H1 (cell line): ENCODE measurements around the gene WNT3A. TPM values are rescaled to one million over a fixed set of nuclear protein-coding genes. Genes with fewer than 3 reads are reported as not detected.
"Not testable (repeated sequence)": the region's sequence is repeated elsewhere in the genome, so short reads cannot be mapped to it uniquely, and the experiment has no call there.

Experiments used
- CTCF ChIA-PET: fragments of 300-600 bp; sonication (Branson Sonifier 250); formaldehyde crosslinking; loops from one replicate; lab custom pipeline; 2021; ENCODE audit not compliant: partially characterized antibody; lab: Charles Lee
- POLR2A ChIA-PET: fragments of 300-600 bp; sonication (Branson Sonifier 250); formaldehyde crosslinking; loops from one replicate; lab custom pipeline; 2021; ENCODE audit warnings: inconsistent platforms; ENCODE audit not compliant: partially characterized antibody; lab: Charles Lee
- DNase-seq, 2 experiments: peaks; one replicate each; pipeline versions ENCODE4 v3.0.0 to v3.0.0-alpha.2; 2010 to 2022; ENCODE audit warnings: low spot score in 2 of 2, low read depth in 1 of 2, mixed read lengths in 1 of 2
- FAIRE-seq: peaks from 2 replicates; lab custom pipeline; 2011; peaks lifted over from hg19 to GRCh38; lab: Jason Lieb, UNC
- H2AFZ ChIP-seq: 2 replicates; pipeline ENCODE4 v1.8.1; 2012; ENCODE audit warnings: low read length, inconsistent platforms
- H2AK5ac ChIP-seq: 2 replicates; pipeline ENCODE4 v1.6.1; 2013; ENCODE audit warnings: low read depth, low read length
- H2BK120ac ChIP-seq: replicated peaks from 2 replicates; pipeline ENCODE3; 2013; ENCODE audit warnings: low read depth, low read length, inconsistent platforms
- H2BK12ac ChIP-seq: 2 replicates; pipeline ENCODE4 v1.6.1; 2013; ENCODE audit warnings: low read depth, low read length
- H2BK15ac ChIP-seq: 2 replicates; pipeline ENCODE4 v1.6.1; 2013; ENCODE audit warnings: low read length
- H2BK20ac ChIP-seq: 2 replicates; pipeline ENCODE4 v1.6.1; 2013; ENCODE audit warnings: low read length
- H2BK5ac ChIP-seq: 2 replicates; pipeline ENCODE4 v1.6.1; 2013; ENCODE audit warnings: low read depth, low read length
- H3K14ac ChIP-seq: 2 replicates; pipeline ENCODE4 v1.6.1; 2013; ENCODE audit warnings: inconsistent platforms; ENCODE audit not compliant: insufficient read length
- H3K18ac ChIP-seq: 2 replicates; pipeline ENCODE4 v1.6.1; 2013; ENCODE audit warnings: low read length; ENCODE audit errors: extremely low read depth
- H3K23ac ChIP-seq: 2 replicates; pipeline ENCODE4 v1.6.1; 2013; ENCODE audit warnings: inconsistent platforms; ENCODE audit not compliant: insufficient read length
- H3K23me2 ChIP-seq: 2 replicates; pipeline ENCODE4 v1.6.1; 2013; ENCODE audit warnings: low read depth, low read length
- H3K27ac ChIP-seq: 2 replicates; pipeline ENCODE4 v1.6.1; 2011; ENCODE audit warnings: low read depth, low read length, inconsistent platforms
- H3K27me3 ChIP-seq, 4 experiments: replicated peaks in 1 of 4; 1 replicate in 1 of 4; 2 replicates in 3 of 4; pipeline versions ENCODE4 v1.6.1 to v1.8.1; 2011 to 2013; ENCODE audit warnings: low read length in 3 of 4, mild to moderate bottlenecking in 3 of 4, inconsistent platforms in 2 of 4, mixed read lengths in 2 of 4, moderate library complexity in 1 of 4; ENCODE audit not compliant: control insufficient read depth in 3 of 4, insufficient read depth in 3 of 4; ENCODE audit errors: extremely low read depth in 1 of 4
- H3K36me3 ChIP-seq, 4 experiments: 2 replicates each; pipeline versions ENCODE4 v1.6.1 to v1.8.1; 2011 to 2013; ENCODE audit warnings: mild to moderate bottlenecking in 4 of 4, low read length in 3 of 4, moderate library complexity in 2 of 4, control low read depth in 1 of 4, inconsistent platforms in 1 of 4; ENCODE audit not compliant: insufficient read depth in 4 of 4, control insufficient read depth in 2 of 4
- H3K4ac ChIP-seq: replicated peaks from 2 replicates; pipeline ENCODE3; 2013; ENCODE audit warnings: low read length, low read depth, mixed read lengths, inconsistent platforms; ENCODE audit not compliant: insufficient read length
- H3K4me1 ChIP-seq, 4 experiments: replicated peaks in 1 of 4; 1 replicate in 1 of 4; 2 replicates in 3 of 4; pipeline versions ENCODE4 v1.6.1 to v1.8.1; 2011 to 2013; ENCODE audit warnings: low read length in 3 of 4, inconsistent platforms in 2 of 4, mixed read lengths in 1 of 4; ENCODE audit not compliant: insufficient read depth in 4 of 4, control insufficient read depth in 3 of 4
- H3K4me2 ChIP-seq, 2 experiments: 2 replicates each; pipeline versions ENCODE4 v1.6.1 to v1.8.1; 2011 to 2013; ENCODE audit warnings: low read depth in 2 of 2, low read length in 2 of 2, control low read depth in 1 of 2, inconsistent platforms in 1 of 2, mild to moderate bottlenecking in 1 of 2; ENCODE audit not compliant: insufficient read depth in 1 of 2
- H3K4me3 ChIP-seq, 4 experiments: fragments of 200-600, 300-600 bp in 1 of 4; sonication (generic), shearing (Covaris generic), sonication (Bioruptor Twin) in 1 of 4; 2 replicates each; pipeline versions ENCODE4 v1.5.1 to v1.8.1; 2011 to 2016; ENCODE audit warnings: low read length in 4 of 4, low read depth in 3 of 4, control low read depth in 2 of 4, inconsistent platforms in 2 of 4, mild to moderate bottlenecking in 2 of 4, mixed read lengths in 1 of 4, moderate library complexity in 1 of 4; ENCODE audit not compliant: insufficient read depth in 2 of 4; ENCODE audit errors: extremely low read depth in 1 of 4
- H3K56ac ChIP-seq: replicated peaks from 2 replicates; pipeline ENCODE3; 2013; ENCODE audit warnings: low read depth, mild to moderate bottlenecking, mixed read lengths, low read length, inconsistent platforms; ENCODE audit not compliant: insufficient read length
- H3K79me1 ChIP-seq: 2 replicates; pipeline ENCODE4 v1.6.1; 2013; ENCODE audit warnings: low read depth, low read length, control low read depth
- H3K79me2 ChIP-seq, 2 experiments: 2 replicates each; pipeline versions ENCODE4 v1.6.1 to v1.8.1; 2012 to 2013; ENCODE audit warnings: low read length in 2 of 2, mild to moderate bottlenecking in 2 of 2, inconsistent platforms in 1 of 2; ENCODE audit not compliant: insufficient read depth in 2 of 2, control insufficient read depth in 1 of 2
- H3K9ac ChIP-seq, 4 experiments: replicated peaks in 1 of 4; 1 replicate in 1 of 4; 2 replicates in 3 of 4; pipeline versions ENCODE4 v1.6.1 to v1.8.1; 2011 to 2013; ENCODE audit warnings: low read depth in 3 of 4, low read length in 3 of 4, control low read depth in 2 of 4, mild to moderate bottlenecking in 2 of 4, moderate library complexity in 2 of 4, inconsistent platforms in 1 of 4; ENCODE audit errors: extremely low read depth in 1 of 4
- H3K9me3 ChIP-seq, 2 experiments: 2 replicates each; pipeline versions ENCODE4 v1.6.1 to v1.8.1; 2012 to 2013; ENCODE audit warnings: mild to moderate bottlenecking in 2 of 2, moderate library complexity in 2 of 2, control low read depth in 1 of 2, inconsistent platforms in 1 of 2, low read depth in 1 of 2, low read length in 1 of 2, mixed read lengths in 1 of 2; ENCODE audit not compliant: insufficient read depth in 2 of 2
- H4K20me1 ChIP-seq, 2 experiments: replicated peaks in 1 of 2; 2 replicates each; pipeline versions ENCODE3 to v1.8.1; 2011 to 2013; ENCODE audit warnings: inconsistent platforms in 2 of 2, low read length in 2 of 2, mild to moderate bottlenecking in 1 of 2; ENCODE audit not compliant: insufficient read depth in 2 of 2, control insufficient read depth in 1 of 2
- H4K5ac ChIP-seq: 2 replicates; pipeline ENCODE4 v1.6.1; 2013; ENCODE audit warnings: low read length, low read depth, mixed read lengths, inconsistent platforms; ENCODE audit not compliant: insufficient read length
- H4K8ac ChIP-seq: 2 replicates; pipeline ENCODE4 v1.8.0; 2013; ENCODE audit warnings: mild to moderate bottlenecking, moderate library complexity, low read length, inconsistent platforms; ENCODE audit not compliant: insufficient read depth; ENCODE audit errors: extremely low read depth
- H4K91ac ChIP-seq: replicated peaks from 2 replicates; pipeline ENCODE3; 2013; ENCODE audit warnings: low read length, mixed read lengths, inconsistent platforms; ENCODE audit not compliant: insufficient read length
- CTCF ChIP-seq, 3 experiments: IDR thresholded peaks; 1 replicate in 2 of 3; 2 replicates in 1 of 3; pipeline versions ENCODE4 v1.5.1 to v1.6.1; 2011; ENCODE audit warnings: low read length in 3 of 3, mild to moderate bottlenecking in 3 of 3, inconsistent platforms in 2 of 3, low read depth in 1 of 3, moderate library complexity in 1 of 3; ENCODE audit not compliant: insufficient read depth in 1 of 3; ENCODE audit errors: control extremely low read depth in 1 of 3
- WGBS, 2 experiments: shearing (Covaris generic) in 1 of 2; methylation state at CpG; one replicate each; pipeline versions ENCODE4 v1.1.6 to v1.1.7; 2013 to 2015; ENCODE audit warnings: low lambda C conversion rate in 2 of 2, mixed read lengths in 2 of 2, inconsistent platforms in 1 of 2, low coverage in 1 of 2, missing lambda C conversion rate in 1 of 2; ENCODE audit not compliant: insufficient replicate concordance in 2 of 2, insufficient coverage in 1 of 2, insufficient read length in 1 of 2; ENCODE audit errors: extremely low coverage in 1 of 2, missing lambda C conversion rate in 1 of 2; 5-methylcytosine and 5-hydroxymethylcytosine counted together
- polyA plus RNA-seq, 7 experiments: library from polyadenylated mRNA; depleted of rRNA in 3 of 7; stranded (reverse) in 5 of 7; unstranded in 2 of 7; fragments of >200 nt in 5 of 7; fragments of 200-250 nt in 2 of 7; gene quantifications; 1 replicate in 5 of 7; 2 replicates in 1 of 7; 4 replicates in 1 of 7; pipeline versions ENCODE4 v1.2.1 to v1.2.3, GENCODE V29; 2011 to 2013; ENCODE audit warnings: missing spikeins in 2 of 7, mixed read lengths in 2 of 7
- total RNA-seq: library from RNA; stranded (reverse); fragmentation: NEBNext Ultra II Directional; extraction: Animal tissue kit (Norgen Biotek cat#: 25700); gene quantifications from 2 replicates; pipeline ENCODE4 v1.2.1, GENCODE V29; 2021

WNT3A gene
- total and polyA plus RNA-seq, 2 of the 8 experiments (the other 6 are each of a cell fraction or from before 2014, with no cell fraction given): 0.08 to 0.19 TPM

- H3K23ac ChIP-seq, H3K4me1 ChIP-seq, H3K9me3 ChIP-seq, H3K4ac ChIP-seq, H2BK20ac ChIP-seq, H2BK15ac ChIP-seq, H3K9ac ChIP-seq, H2BK12ac ChIP-seq, H3K56ac ChIP-seq, FAIRE-seq, H3K27ac ChIP-seq, POLR2A ChIA-PET, H3K36me3 ChIP-seq, H3K79me2 ChIP-seq, H3K4me3 ChIP-seq, H3K18ac ChIP-seq, H4K20me1 ChIP-seq, H4K5ac ChIP-seq, H3K23me2 ChIP-seq, H3K79me1 ChIP-seq, H2AFZ ChIP-seq, H3K27me3 ChIP-seq, H2BK5ac ChIP-seq, H2AK5ac ChIP-seq, H4K8ac ChIP-seq, H3K14ac ChIP-seq, H4K91ac ChIP-seq, H2BK120ac ChIP-seq, DNase-seq, H3K4me2 ChIP-seq: not testable (repeated sequence)
- peak in 2 of 3 experiments; percentile 23 to 29; a peak in 2 of 4 replicates for TF ChIP-seq CTCF (IDR thresholded peaks at IDR 0.05; ENCODE audit: control extremely low read depth in 1 of 3, insufficient read depth in 1 of 3, low read depth in 1 of 3, low read length in 3 of 3)
- CTCF ChIA-PET: interaction anchor here (1.2 to 1.8 kb wide), 3 partner anchors 9 to 204 kb away, joined by 6 to 9 read pairs (median 7); no protein-coding TSS in a partner anchor
- WGBS, 2 experiments: 96% methylated on average over 2 of the region's 2 CpGs; no CpG with 5 or more reads in 1 of the 2 experiments
Measured at GRCh38 chr1:227966733-227967132, 40.1 kb upstream of the WNT3A start.
